ENCODE results near the gene SDF4. TPM values are rescaled to one million over a fixed set of nuclear protein-coding genes. Genes with fewer than 3 reads are reported as not detected.

SDF4 gene
- total and polyA plus RNA-seq, 2 donors (not counting 1 experiment from before 2014, with no cell fraction given), result 100 to 143 TPM

- TF ChIP-seq CTCF (IDR thresholded peaks at IDR 0.05) (no peak), EZH2 (IDR thresholded peaks at IDR 0.05; ENCODE audit: borderline replicate concordance, insufficient read depth, low read depth, low read length, poor library complexity, severe bottlenecking) (no peak)
- ChIA-PET CTCF (no interaction called here), POLR2A (no interaction called here)
- H3K4me1 Mint-ChIP-seq, result peaks cover 17% of the 10 kb centered on the region
- ATAC-seq (ENCODE audit: low read depth) (no peak), DNase-seq (no peak)
- H3K27me3 Mint-ChIP-seq, result peaks cover 9% of the 10 kb centered on the region
- Histone ChIP-seq H3K27ac (ENCODE audit: low read length in 2 of 2) (no peak overlapping the region), H3K4me3 (ENCODE audit: control extremely low read depth in 1 of 5, extremely low read depth in 1 of 5, insufficient read depth in 1 of 5, low read depth in 2 of 5, low read length in 4 of 5) (no peak overlapping the region), H3K4me1 (ENCODE audit: control insufficient read depth in 2 of 2, insufficient read depth in 2 of 2, low read length in 2 of 2) (peaks cover 8 to 15% of the 10 kb centered on the region in 2 donors), H3K9me3 (ENCODE audit: control extremely low read depth in 1 of 3, control insufficient read depth in 2 of 3, insufficient read depth in 1 of 3, low read length in 2 of 3) (peaks cover 0 to 3% (median 0%) of the 10 kb centered on the region in 3 donors), H3K36me3 (replicated peaks in 1 of 2; ENCODE audit: control extremely low read depth in 1 of 2, control insufficient read depth in 1 of 2, extremely low read depth in 1 of 2, insufficient read depth in 2 of 2, low read length in 1 of 2) (no peaks in the 10 kb centered on the region), H4K20me1 (ENCODE audit: control insufficient read depth, insufficient read depth, low read length, poor library complexity, severe bottlenecking) (no peaks in the 10 kb centered on the region), H3K9ac (ENCODE audit: low read length) (no peak overlapping the region), H3K27me3 (replicated peaks in 1 of 4; ENCODE audit: control extremely low read depth in 1 of 4, control insufficient read depth in 3 of 4, insufficient read depth in 4 of 4, low read length in 3 of 4) (peaks cover 0 to 40% (median 14%) of the 10 kb centered on the region in 4 experiments), H3K4me2 (replicated peaks; ENCODE audit: low read depth, low read length, poor library complexity, severe bottlenecking) (no peak overlapping the region), H3K79me2 (ENCODE audit: control insufficient read depth, insufficient read depth, low read length) (no peaks in the 10 kb centered on the region), H2AFZ (ENCODE audit: insufficient read depth, low read depth, low read length, poor library complexity, severe bottlenecking) (no peak overlapping the region)
- WGBS (ENCODE audit: insufficient coverage), result 52% methylated on average over 23 of the region's 39 CpGs
- no peaks in the 10 kb centered on the region for H3K9me3 Mint-ChIP-seq (ENCODE audit: insufficient read depth)
- no peak overlapping the region for H3K27ac Mint-ChIP-seq
- H3K4me3 Mint-ChIP-seq, result no peak overlapping the region
- intact Hi-C loops (cut with micrococcal nuclease), result no loop called here
Observed at GRCh38 chr1:1182491-1183220, 49.1 kb downstream of the SDF4 start.

- CTCF ChIA-PET, result no interaction called here
- no peaks in the 10 kb centered on the region for H3K9me3 Mint-ChIP-seq (ENCODE audit: insufficient read depth)
Observed at GRCh38 chr1:1181938-1182410, 49.8 kb downstream of the SDF4 start.

More at GRCh38 chr1:1181938-1182410, 49.8 kb downstream of the SDF4 start:
- Histone ChIP-seq H3K79me2 (ENCODE audit: control insufficient read depth, insufficient read depth, low read length) (no peaks in the 10 kb centered on the region), H3K9me3 (ENCODE audit: control extremely low read depth in 1 of 3, control insufficient read depth in 2 of 3, insufficient read depth in 1 of 3, low read length in 2 of 3) (peaks cover 0 to 3% (median 0%) of the 10 kb centered on the region in 3 donors), H4K20me1 (ENCODE audit: control insufficient read depth, insufficient read depth, low read length, poor library complexity, severe bottlenecking) (no peaks in the 10 kb centered on the region), H3K36me3 (replicated peaks in 1 of 2; ENCODE audit: control extremely low read depth in 1 of 2, control insufficient read depth in 1 of 2, extremely low read depth in 1 of 2, insufficient read depth in 2 of 2, low read length in 1 of 2) (no peaks in the 10 kb centered on the region), H3K27me3 (replicated peaks in 1 of 4; ENCODE audit: control extremely low read depth in 1 of 4, control insufficient read depth in 3 of 4, insufficient read depth in 4 of 4, low read length in 3 of 4) (peaks cover 0 to 46% (median 16%) of the 10 kb centered on the region in 4 experiments), H3K4me1 (ENCODE audit: control insufficient read depth in 2 of 2, insufficient read depth in 2 of 2, low read length in 2 of 2) (peaks cover 8 to 15% of the 10 kb centered on the region in 2 donors), H3K4me3 (ENCODE audit: control extremely low read depth in 1 of 5, extremely low read depth in 1 of 5, insufficient read depth in 1 of 5, low read depth in 2 of 5, low read length in 4 of 5) (no peak overlapping the region), H3K9ac (ENCODE audit: low read length) (no peak overlapping the region), H3K27ac (ENCODE audit: low read length in 2 of 2) (no peak overlapping the region), H2AFZ (ENCODE audit: insufficient read depth, low read depth, low read length, poor library complexity, severe bottlenecking) (no peak overlapping the region), H3K4me2 (replicated peaks; ENCODE audit: low read depth, low read length, poor library complexity, severe bottlenecking) (no peak overlapping the region)
- TF ChIP-seq EZH2 (IDR thresholded peaks at IDR 0.05; ENCODE audit: borderline replicate concordance, insufficient read depth, low read depth, low read length, poor library complexity, severe bottlenecking), result no peak
- no peak for TF ChIP-seq CTCF (IDR thresholded peaks at IDR 0.05)
- Mint-ChIP-seq H3K27ac (no peak overlapping the region), H3K27me3 (peaks cover 11% of the 10 kb centered on the region), H3K4me1 (peaks cover 18% of the 10 kb centered on the region), H3K4me3 (no peak overlapping the region)
- DNase-seq (no peak), ATAC-seq (ENCODE audit: low read depth) (no peak)
- WGBS (ENCODE audit: insufficient coverage), result 81% methylated on average over 21 of the region's 21 CpGs
- intact Hi-C loops (cut with micrococcal nuclease), result no loop called here
- POLR2A ChIA-PET, result no interaction called here

Data from B cell (primary cell).